Amniotic epithelial cell (primary cell): ENCODE data around the gene MAGEF1.

ENCODE experiments used
- DNase-seq: peaks from one replicate; pipeline ENCODE4 v3.0.0-alpha.2; 2010; ENCODE audit warnings: low read depth

MAGEF1 gene

GRCh38 chr3:184690192-184690883 lies 21.5 kb downstream of the MAGEF1 start:
- DNase-seq: no peak

GRCh38 chr3:184688882-184689271 lies 23.0 kb downstream of the MAGEF1 start:
- no peak for DNase-seq

GRCh38 chr3:184688251-184688881 lies 23.5 kb downstream of the MAGEF1 start:
- DNase-seq: peak; percentile 59

GRCh38 chr3:184687363-184688015 lies 24.4 kb downstream of the MAGEF1 start:
- DNase-seq: no peak

- no peak for DNase-seq
These were observed 26.2 kb downstream of the MAGEF1 start for GRCh38 chr3:184685646-184686045.

- DNase-seq: no peak
These were observed 26.8 kb downstream of the MAGEF1 start for GRCh38 chr3:184685055-184685454.

GRCh38 chr3:184683900-184684560 lies 27.8 kb downstream of the MAGEF1 start:
- no peak for DNase-seq

GRCh38 chr3:184683234-184683633 lies 28.6 kb downstream of the MAGEF1 start:
- DNase-seq: no peak

- no peak for DNase-seq
These were observed 29.2 kb downstream of the MAGEF1 start for GRCh38 chr3:184682671-184683070.

- no peak for DNase-seq
These were observed 31.2 kb downstream of the MAGEF1 start for GRCh38 chr3:184680385-184681345.

- no peak for DNase-seq
These were observed 32.6 kb downstream of the MAGEF1 start for GRCh38 chr3:184679056-184679816.

- no peak for DNase-seq
These were observed 33.4 kb downstream of the MAGEF1 start for GRCh38 chr3:184678317-184679055.

GRCh38 chr3:184677344-184678316 lies 34.2 kb downstream of the MAGEF1 start:
- no peak for DNase-seq

GRCh38 chr3:184676927-184677326 lies 34.9 kb downstream of the MAGEF1 start:
- no peak for DNase-seq

GRCh38 chr3:184674626-184675025 lies 37.2 kb downstream of the MAGEF1 start:
- DNase-seq: no peak

GRCh38 chr3:184672977-184673870 lies 38.6 kb downstream of the MAGEF1 start:
- DNase-seq: no peak

GRCh38 chr3:184672335-184672734 lies 39.5 kb downstream of the MAGEF1 start:
- DNase-seq: no peak

- no peak for DNase-seq
These were observed 41.7 kb downstream of the MAGEF1 start for GRCh38 chr3:184670091-184670602.
